ENCODE measurements around the gene SDHD. TPM values are rescaled to one million over a fixed set of nuclear protein-coding genes. Genes with fewer than 3 reads are reported as not detected.
"Not testable (repeated sequence)": the region's sequence is repeated elsewhere in the genome, so short reads cannot be mapped to it uniquely, and the experiment has no call there.

The SDHD gene
- 100 to 1,000 TPM; 125 to 133 TPM for total RNA-seq
- polyA plus RNA-seq: 154 TPM

- Mint-ChIP-seq H3K27ac (peak within 1 kb of the TSS; percentile 90 to 100 (median 98)), H3K27me3 (no peaks in the 10 kb centered on the region), H3K4me3 (peak within 1 kb of the TSS; percentile 93 to 100 (median 99)), H3K4me1 (peaks cover 52 to 76% (median 64%) of the 10 kb centered on the region in 3 donors), H3K9me3 (peaks cover 0 to 2% (median 0%) of the 10 kb centered on the region in 5 donors), H3K36me3 (peaks cover 21 to 91% (median 33%) of the 10 kb centered on the region in 3 donors)
- H3K4me1 ChIP-seq (ENCODE audit: insufficient read depth, low read length): peaks cover 27% of the 10 kb centered on the region
- DNase-seq: peak; percentile 93 to 98 (median 97)
- H3K27me3 ChIP-seq (ENCODE audit: insufficient read depth, low read length, poor library complexity, severe bottlenecking): no peaks in the 10 kb centered on the region
- ChIA-PET CTCF (interaction anchor here (1.0 to 1.9 kb wide), 7 partner anchors 10 to 208 kb away, joined by 3 to 6 read pairs (median 5); partner anchors contain the start of gene NKAPD1), POLR2A (interaction anchor here (0.5 to 1.7 kb wide), 5 partner anchors 12 to 216 kb away, joined by 3 to 7 read pairs (median 3); partner anchors contain the start of gene PTS)
- peak within 1 kb of the TSS; percentile 81 for H3K27ac ChIP-seq (ENCODE audit: low read depth, low read length)
- H3K9me3 ChIP-seq (ENCODE audit: low read length): no peaks in the 10 kb centered on the region
- H3K36me3 ChIP-seq (ENCODE audit: insufficient read depth, low read length): peaks cover 32% of the 10 kb centered on the region
- H3K4me3 ChIP-seq (ENCODE audit: low read length): peak within 1 kb of the TSS; percentile 98
These were observed at the start of gene SDHD, which contains the start of gene TIMM8B for GRCh38 chr11:112086422-112087191. SDHD (plus strand) TSS chr11:112086873; CDS start chr11:112086908, 35 bp downstream. TIMM8B (minus strand) TSS chr11:112086756; CDS start chr11:112086723, 33 bp downstream.

DNA sequence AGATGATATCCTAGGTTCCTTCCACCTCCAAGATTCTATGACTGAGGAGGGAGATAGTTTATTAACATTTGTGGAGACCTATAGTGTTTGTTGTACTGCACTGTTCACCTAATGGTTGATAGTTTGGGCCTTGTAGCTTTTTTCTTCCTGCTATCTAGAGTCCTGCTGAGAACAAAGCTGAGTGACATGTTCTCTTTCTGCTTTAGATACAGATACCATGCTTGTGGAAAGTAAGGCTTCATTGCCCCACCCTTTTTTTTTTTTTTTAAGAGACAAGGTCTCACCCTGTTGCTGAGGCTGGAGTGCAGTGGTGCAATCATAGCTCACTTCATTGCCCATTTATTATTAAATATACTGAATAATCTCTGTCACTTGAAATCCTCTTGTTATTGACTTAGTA, 49.1 kb upstream of the SDHD start:
- Histone ChIP-seq H3K4me1 (ENCODE audit: insufficient read depth, low read length) (no peaks in the 10 kb centered on the region), H3K36me3 (ENCODE audit: insufficient read depth, low read length) (peaks cover 17% of the 10 kb centered on the region), H3K27me3 (ENCODE audit: insufficient read depth, low read length, poor library complexity, severe bottlenecking) (no peaks in the 10 kb centered on the region), H3K4me3 (ENCODE audit: low read length) (no peak overlapping the region), H3K9me3 (ENCODE audit: low read length) (no peaks in the 10 kb centered on the region), H3K27ac (ENCODE audit: low read depth, low read length) (no peak overlapping the region)
- Mint-ChIP-seq H3K36me3 (peaks cover 12 to 68% (median 14%) of the 10 kb centered on the region in 3 donors), H3K27ac (peak overlapping the region in 2 of 8 donors; percentile 14 to 32), H3K4me1 (peaks cover 8 to 16% (median 16%) of the 10 kb centered on the region in 3 donors), H3K9me3 (no peaks in the 10 kb centered on the region), H3K27me3 (no peaks in the 10 kb centered on the region), H3K4me3 (no peak overlapping the region)
- DNase-seq: no peak
- ChIA-PET POLR2A (no interaction called here), CTCF (no interaction called here)

DNA sequence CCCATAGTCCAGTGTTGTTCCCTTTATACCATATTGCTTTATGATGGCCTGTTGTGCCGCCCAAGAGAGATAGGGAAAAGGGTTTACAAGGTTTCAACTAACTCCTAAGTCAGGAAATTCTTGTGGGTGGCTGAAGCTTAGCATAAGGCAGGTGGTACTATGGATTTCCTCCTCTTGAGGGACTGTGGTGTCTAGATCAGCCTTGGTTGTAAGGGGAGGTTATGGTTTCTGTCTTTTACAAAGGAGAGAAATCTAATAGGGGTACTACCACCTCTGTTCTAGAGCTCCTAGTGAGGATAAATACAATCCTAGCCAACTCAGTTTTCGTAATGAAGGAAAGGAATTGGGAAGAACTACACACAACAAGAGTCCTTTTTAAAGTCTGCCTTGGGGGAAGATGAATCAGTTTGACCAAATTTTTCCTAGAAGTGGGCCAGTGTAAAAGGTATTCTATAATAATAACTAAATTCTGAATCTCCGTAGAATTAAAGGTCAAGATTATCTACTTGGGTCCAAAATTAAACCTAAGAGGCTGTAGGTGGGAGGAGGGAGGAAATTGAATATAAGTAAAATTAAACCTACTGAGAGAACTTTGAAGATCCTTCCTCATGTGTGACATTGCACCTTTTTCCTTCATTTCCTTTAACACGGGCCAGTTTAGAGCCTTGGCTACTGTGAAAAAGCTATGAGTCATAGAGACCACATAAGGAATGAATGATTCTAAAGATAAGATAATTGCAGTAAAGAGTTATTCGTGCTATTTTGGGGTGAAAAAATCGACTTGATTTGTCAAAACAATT, 44.3 kb upstream of the SDHD start:
- peaks cover 15 to 84% (median 23%) of the 10 kb centered on the region in 3 donors for H3K36me3 Mint-ChIP-seq
- CTCF ChIA-PET: no interaction called here

GRCh38 chr11:112042961-112043304, 43.7 kb upstream of the SDHD start:
- Mint-ChIP-seq H3K36me3 (peaks cover 20 to 84% (median 26%) of the 10 kb centered on the region in 3 donors), H3K4me3 (no peak overlapping the region), H3K27ac (peak overlapping the region in 2 of 8 donors; percentile 6 to 12), H3K4me1 (peaks cover 10 to 17% (median 15%) of the 10 kb centered on the region in 3 donors), H3K27me3 (no peaks in the 10 kb centered on the region), H3K9me3 (no peaks in the 10 kb centered on the region)
- Histone ChIP-seq H3K27ac (ENCODE audit: low read depth, low read length) (no peak overlapping the region), H3K36me3 (ENCODE audit: insufficient read depth, low read length) (peaks cover 18% of the 10 kb centered on the region), H3K27me3 (ENCODE audit: insufficient read depth, low read length, poor library complexity, severe bottlenecking) (no peaks in the 10 kb centered on the region), H3K9me3 (ENCODE audit: low read length) (no peaks in the 10 kb centered on the region), H3K4me1 (ENCODE audit: insufficient read depth, low read length) (no peaks in the 10 kb centered on the region), H3K4me3 (ENCODE audit: low read length) (no peak overlapping the region)
- DNase-seq: no peak
- ChIA-PET POLR2A (no interaction called here), CTCF (no interaction called here)

More for the DNA sequence above, 44.3 kb upstream of the SDHD start:
- Histone ChIP-seq H3K4me3 (ENCODE audit: low read length) (no peak overlapping the region), H3K4me1 (ENCODE audit: insufficient read depth, low read length) (no peaks in the 10 kb centered on the region), H3K27me3 (ENCODE audit: insufficient read depth, low read length, poor library complexity, severe bottlenecking) (no peaks in the 10 kb centered on the region), H3K9me3 (ENCODE audit: low read length) (no peaks in the 10 kb centered on the region), H3K36me3 (ENCODE audit: insufficient read depth, low read length) (peaks cover 24% of the 10 kb centered on the region), H3K27ac (ENCODE audit: low read depth, low read length) (no peak overlapping the region)
- no peak for DNase-seq
- Mint-ChIP-seq H3K9me3 (no peaks in the 10 kb centered on the region), H3K4me3 (no peak overlapping the region), H3K27ac (peak overlapping the region in 2 of 8 donors; percentile 12 to 20), H3K4me1 (peaks cover 8 to 14% (median 11%) of the 10 kb centered on the region in 3 donors), H3K27me3 (no peaks in the 10 kb centered on the region)
- POLR2A ChIA-PET: no interaction called here

- no peak overlapping the region for H3K27ac Mint-ChIP-seq
- no peaks in the 10 kb centered on the region for H3K9me3 ChIP-seq (ENCODE audit: low read length)
- no peak for DNase-seq
- no peaks in the 10 kb centered on the region for H3K27me3 ChIP-seq (ENCODE audit: insufficient read depth, low read length, poor library complexity, severe bottlenecking)
- H3K27ac ChIP-seq (ENCODE audit: low read depth, low read length): no peak overlapping the region
- H3K4me3 ChIP-seq (ENCODE audit: low read length): no peak overlapping the region
- POLR2A ChIA-PET: no interaction called here
- H3K36me3 Mint-ChIP-seq: peaks cover 20 to 86% (median 31%) of the 10 kb centered on the region in 3 donors
- peaks cover 13% of the 10 kb centered on the region for H3K36me3 ChIP-seq (ENCODE audit: insufficient read depth, low read length)
- CTCF ChIA-PET: no interaction called here
- no peaks in the 10 kb centered on the region for H3K4me1 ChIP-seq (ENCODE audit: insufficient read depth, low read length)
- no peak overlapping the region for H3K4me3 Mint-ChIP-seq
- peaks cover 16 to 28% (median 22%) of the 10 kb centered on the region in 3 donors for H3K4me1 Mint-ChIP-seq
- H3K9me3 Mint-ChIP-seq: no peaks in the 10 kb centered on the region
- no peaks in the 10 kb centered on the region for H3K27me3 Mint-ChIP-seq
These were observed 41.7 kb upstream of the SDHD start for GRCh38 chr11:112044961-112045360.

- peak overlapping the region in 1 of 8 donors; percentile 39 for H3K27ac Mint-ChIP-seq
- peaks cover 14 to 25% (median 18%) of the 10 kb centered on the region in 3 donors for H3K4me1 Mint-ChIP-seq
- H3K9me3 Mint-ChIP-seq; H3K27me3 ChIP-seq (ENCODE audit: insufficient read depth, low read length, poor library complexity, severe bottlenecking); H3K4me3 ChIP-seq (ENCODE audit: low read length); H3K27me3 Mint-ChIP-seq; H3K9me3 ChIP-seq (ENCODE audit: low read length); H3K4me1 ChIP-seq (ENCODE audit: insufficient read depth, low read length); H3K4me3 Mint-ChIP-seq; H3K27ac ChIP-seq (ENCODE audit: low read depth, low read length); POLR2A ChIA-PET; CTCF ChIA-PET; DNase-seq: not testable (repeated sequence)
- peaks cover 30 to 87% (median 38%) of the 10 kb centered on the region in 3 donors for H3K36me3 Mint-ChIP-seq
- H3K36me3 ChIP-seq (ENCODE audit: insufficient read depth, low read length): peaks cover 16% of the 10 kb centered on the region
These were observed 40.0 kb upstream of the SDHD start for GRCh38 chr11:112046647-112047046.

DNA sequence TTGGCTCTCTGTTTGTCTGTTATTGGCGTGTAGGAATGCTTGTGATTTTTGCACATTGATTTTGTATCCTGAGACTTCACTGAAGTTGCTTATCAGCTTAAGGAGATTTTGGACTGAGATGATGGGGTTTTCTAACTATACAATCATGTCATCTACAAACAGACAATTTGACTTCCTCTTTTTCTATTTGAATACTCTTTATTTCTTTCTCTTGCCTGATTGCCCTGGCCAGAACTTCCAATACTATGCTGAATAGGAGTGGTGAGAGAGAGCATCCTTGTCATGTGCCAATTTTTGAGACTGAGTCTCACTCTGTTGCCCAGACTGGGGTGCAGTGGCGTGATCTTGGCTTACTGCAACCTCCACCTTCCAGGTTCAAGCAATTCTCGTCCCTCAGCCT, 38.4 kb upstream of the SDHD start:
- H3K36me3 ChIP-seq (ENCODE audit: insufficient read depth, low read length): peaks cover 22% of the 10 kb centered on the region
- H3K27ac ChIP-seq (ENCODE audit: low read depth, low read length); H3K9me3 Mint-ChIP-seq; H3K27me3 ChIP-seq (ENCODE audit: insufficient read depth, low read length, poor library complexity, severe bottlenecking); CTCF ChIA-PET; H3K4me3 Mint-ChIP-seq; H3K4me1 ChIP-seq (ENCODE audit: insufficient read depth, low read length); DNase-seq; H3K9me3 ChIP-seq (ENCODE audit: low read length); H3K27me3 Mint-ChIP-seq; H3K4me3 ChIP-seq (ENCODE audit: low read length): not testable (repeated sequence)
- H3K36me3 Mint-ChIP-seq: peaks cover 30 to 84% (median 49%) of the 10 kb centered on the region in 3 donors
- peak overlapping the region in 2 of 8 donors; percentile 25 to 47 for H3K27ac Mint-ChIP-seq
- POLR2A ChIA-PET: interaction anchor here (0.6 kb wide), 1 partner anchor 22 kb away, joined by 4 read pairs; no protein-coding TSS in a partner anchor
- peaks cover 11 to 19% (median 13%) of the 10 kb centered on the region in 3 donors for H3K4me1 Mint-ChIP-seq

Data from CD8-positive, alpha-beta memory T cell (primary cell).